ENCODE measurements around the gene QRFPR.

GRCh38 chr4:121316091-121316490 lies 64.7 kb downstream of the QRFPR start:
- TF ChIP-seq RCOR1 (conservative IDR thresholded peaks at IDR 0.05; ENCODE audit: low read depth, low read length) (no peak), MYC (IDR thresholded peaks at IDR 0.05; ENCODE audit: insufficient read depth, insufficient read length, insufficient replicate concordance, low read length, severe bottlenecking) (no peak), ZBTB33 (IDR thresholded peaks at IDR 0.05) (no peak)

Data from GM12878 (cell line).